Aorta (tissue), 5 donors: Measurements from ENCODE around the gene FANCL. TPM values are rescaled to one million over a fixed set of nuclear protein-coding genes. Genes with fewer than 3 reads are reported as not detected.
"Not testable (repeated sequence)": the region's sequence is repeated elsewhere in the genome, so short reads cannot be mapped to it uniquely, and the experiment has no call there.

Source experiments
- ATAC-seq: fragments of 200-7000 bp; cut with Tn5 transposase; one replicate; pipeline ENCODE4 v1.9.1; 2022; ENCODE audit warnings: moderate library complexity; ENCODE audit not compliant: low FRiP score
- DNase-seq, 2 donors: peaks; one replicate each; pipeline ENCODE4 v3.0.0-alpha.2; 2020
- H3K27ac ChIP-seq, 2 donors: one replicate each; pipeline ENCODE4 v1.5.1; 2013; ENCODE audit warnings: low read length in 2 of 2, mild to moderate bottlenecking in 2 of 2, moderate library complexity in 2 of 2, control low read depth in 1 of 2, inconsistent platforms in 1 of 2, low read depth in 1 of 2
- H3K27me3 ChIP-seq, 2 donors: one replicate each; pipeline ENCODE4 v1.6.1; 2013; ENCODE audit warnings: control low read depth in 1 of 2, low read length in 1 of 2, mild to moderate bottlenecking in 1 of 2, moderate library complexity in 1 of 2; ENCODE audit not compliant: insufficient read depth in 2 of 2, control insufficient read depth in 1 of 2
- H3K36me3 ChIP-seq, 2 donors: one replicate each; pipeline ENCODE4 v1.6.1; 2013; ENCODE audit warnings: control low read depth in 1 of 2, low read length in 1 of 2, mild to moderate bottlenecking in 1 of 2; ENCODE audit not compliant: insufficient read depth in 2 of 2, control insufficient read depth in 1 of 2
- H3K4me1 ChIP-seq, 2 donors: one replicate each; pipeline ENCODE4 v1.6.1; 2013; ENCODE audit warnings: low read length in 2 of 2, control low read depth in 1 of 2, mild to moderate bottlenecking in 1 of 2, moderate library complexity in 1 of 2; ENCODE audit not compliant: insufficient read depth in 2 of 2, control insufficient read depth in 1 of 2
- H3K4me3 ChIP-seq, 2 donors: one replicate each; pipeline ENCODE4 v1.5.1; 2013; ENCODE audit warnings: low read length in 2 of 2, control low read depth in 1 of 2, mild to moderate bottlenecking in 1 of 2
- H3K9me3 ChIP-seq: one replicate; pipeline ENCODE4 v1.6.1; 2013; ENCODE audit warnings: mild to moderate bottlenecking, low read length; ENCODE audit not compliant: control insufficient read depth
- WGBS, 2 donors: extraction: QIAGEN DNeasy Blood & Tissue Kit; methylation state at CpG; one replicate each; pipeline ENCODE4 v1.1.7; 2013; 5-methylcytosine and 5-hydroxymethylcytosine counted together
- intact Hi-C, 2 donors: fragments of 100-400 bp; cut with DNase I; formaldehyde crosslinking; loops; one replicate each; pipeline versions ENCODE4 v1.14.2 to v1.15.0; 2022
- polyA plus RNA-seq, 2 donors: library from polyadenylated mRNA; stranded (reverse); fragments of 200-250 nt; gene quantifications; one replicate each; pipeline ENCODE4 v1.2.3, GENCODE V29; 2013
- total RNA-seq, 2 donors: library from RNA; stranded (reverse); fragmentation: NEBNext Ultra II Directional; extraction: Animal tissue kit (Norgen Biotek cat#: 25700); gene quantifications; one replicate each; pipeline ENCODE4 v1.2.1, GENCODE V29; 2021
- donor health status: healthy with polysubstance abuse.
- donor health status: Bipolar disorder and iron deficiency.
- donor health status: DM: no; HTN: no; CAD: no.
- donor health status: DM: no; HTN: no; CAD: no.
- donor health status: DM: yes; HTN: yes; CAD: no.

Gene FANCL
- total and polyA plus RNA-seq, 4 donors = 8.3 to 28.6 (median 16.8) TPM

- Histone ChIP-seq H3K27ac (no peak overlapping the region), H3K9me3 (no peaks in the 10 kb centered on the region), H3K27me3 (no peaks in the 10 kb centered on the region), H3K36me3 (no peaks in the 10 kb centered on the region), H3K4me3 (no peak overlapping the region), H3K4me1 (no peaks in the 10 kb centered on the region)
- no peak for ATAC-seq
- intact Hi-C loops = no loop called here
- 96 to 100% methylated on average over 1 of the region's 1 CpG for WGBS, 2 donors
- no peak for DNase-seq
Measured at GRCh38 chr2:58195662-58196061, 45.5 kb downstream of the FANCL start.

GRCh38 chr2:58194458-58194857 is 46.7 kb downstream of the FANCL start:
- intact Hi-C loops = no loop called here
- 90 to 91% methylated on average over 2 of the region's 2 CpGs for WGBS, 2 donors
- Histone ChIP-seq H3K36me3 (no peaks in the 10 kb centered on the region), H3K4me1 (no peaks in the 10 kb centered on the region), H3K27ac (no peak overlapping the region), H3K4me3 (no peak overlapping the region), H3K27me3 (no peaks in the 10 kb centered on the region), H3K9me3 (no peaks in the 10 kb centered on the region)
- no peak for DNase-seq
- ATAC-seq = no peak

DNA sequence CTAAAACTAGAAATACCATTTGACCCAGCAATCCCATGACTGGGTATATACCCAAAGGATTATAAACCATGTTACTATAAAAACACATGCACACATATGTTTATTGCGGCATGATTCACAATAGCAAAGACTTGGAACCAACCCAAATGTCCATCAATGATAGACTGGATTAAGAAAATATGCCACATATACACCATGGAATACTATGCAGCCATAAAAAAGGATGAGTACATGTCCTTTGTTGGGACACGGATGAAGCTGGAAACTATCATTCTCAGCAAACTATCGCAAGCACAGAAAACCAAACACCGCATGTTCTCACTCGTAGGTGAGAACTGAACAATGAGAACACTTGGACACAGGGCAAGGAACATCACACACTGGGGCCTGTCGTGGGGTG is 54.1 kb downstream of the FANCL start:
- H3K27me3 ChIP-seq, intact Hi-C loops, H3K4me1 ChIP-seq, H3K27ac ChIP-seq, H3K9me3 ChIP-seq, ATAC-seq, H3K36me3 ChIP-seq, H3K4me3 ChIP-seq, DNase-seq: not testable (repeated sequence)
- WGBS, 2 donors = 97 to 98% methylated on average over 6 of the region's 6 CpGs

- Histone ChIP-seq H3K36me3 (no peaks in the 10 kb centered on the region), H3K9me3 (no peaks in the 10 kb centered on the region), H3K27ac (no peak overlapping the region), H3K27me3 (no peaks in the 10 kb centered on the region), H3K4me1 (no peaks in the 10 kb centered on the region), H3K4me3 (no peak overlapping the region)
- 81 to 83% methylated on average over 4 of the region's 4 CpGs for WGBS, 2 donors
- intact Hi-C loops = no loop called here
- no peak for DNase-seq
- no peak for ATAC-seq
Measured at GRCh38 chr2:58186501-58186900, 54.6 kb downstream of the FANCL start.

DNA sequence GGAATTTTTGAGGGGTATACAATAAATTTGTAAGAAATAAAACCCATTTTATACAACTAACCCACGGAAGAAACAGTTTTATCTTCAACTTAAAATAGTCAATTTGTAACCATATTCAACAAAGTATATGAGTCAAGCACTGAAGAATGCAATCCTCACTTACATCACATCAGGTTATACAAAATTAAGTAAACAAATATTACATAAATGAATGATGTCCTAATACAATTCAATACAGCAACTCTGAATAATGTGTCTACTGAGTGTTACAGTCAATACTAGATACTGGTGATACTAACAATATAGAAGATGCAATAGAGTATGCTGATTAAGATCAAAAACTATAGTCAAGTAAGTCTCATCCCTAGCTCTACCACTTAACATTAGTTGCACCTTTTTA is 58.6 kb downstream of the FANCL start:
- Histone ChIP-seq H3K36me3 (no peaks in the 10 kb centered on the region), H3K4me3 (no peak overlapping the region), H3K9me3 (no peaks in the 10 kb centered on the region), H3K27me3 (no peaks in the 10 kb centered on the region), H3K4me1 (no peaks in the 10 kb centered on the region), H3K27ac (no peak overlapping the region)
- no peak for DNase-seq
- no peak for ATAC-seq
- intact Hi-C loops = no loop called here
- 70 to 85% methylated on average over 1 of the region's 1 CpG for WGBS, 2 donors

DNA sequence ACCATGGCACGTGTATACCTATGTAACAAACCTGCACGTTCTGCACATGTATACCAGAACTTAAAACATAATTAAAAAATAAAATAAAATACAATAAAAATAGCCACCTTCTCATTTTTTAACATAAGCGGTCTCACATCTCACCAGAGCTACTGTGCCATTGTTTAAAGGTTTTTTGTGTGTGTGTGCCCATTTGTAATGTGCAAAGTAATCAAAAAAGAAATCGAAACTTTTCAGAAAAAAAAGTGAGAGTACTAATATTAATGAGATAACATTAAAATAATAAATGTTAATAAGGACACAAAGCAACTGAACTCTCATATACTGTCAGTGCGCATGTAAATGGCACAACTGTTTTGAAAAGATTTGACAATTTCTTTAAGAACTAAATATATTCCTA is 60.5 kb downstream of the FANCL start:
- no peak overlapping the region for H3K27ac ChIP-seq
- ATAC-seq = no peak
- no peaks in the 10 kb centered on the region for H3K36me3 ChIP-seq
- no peaks in the 10 kb centered on the region for H3K27me3 ChIP-seq
- DNase-seq = no peak
- intact Hi-C loops = no loop called here
- H3K9me3 ChIP-seq = no peaks in the 10 kb centered on the region
- H3K4me1 ChIP-seq = no peaks in the 10 kb centered on the region
- H3K4me3 ChIP-seq = no peak overlapping the region
- 97 to 99% methylated on average over 5 of the region's 5 CpGs for WGBS, 2 donors

GRCh38 chr2:58180175-58180574 is 61.0 kb downstream of the FANCL start:
- H3K4me1 ChIP-seq, intact Hi-C loops, H3K27me3 ChIP-seq, DNase-seq, H3K27ac ChIP-seq, H3K9me3 ChIP-seq, H3K36me3 ChIP-seq, ATAC-seq, H3K4me3 ChIP-seq: not testable (repeated sequence)
- 97 to 98% methylated on average over 3 of the region's 3 CpGs for WGBS, 2 donors

DNA sequence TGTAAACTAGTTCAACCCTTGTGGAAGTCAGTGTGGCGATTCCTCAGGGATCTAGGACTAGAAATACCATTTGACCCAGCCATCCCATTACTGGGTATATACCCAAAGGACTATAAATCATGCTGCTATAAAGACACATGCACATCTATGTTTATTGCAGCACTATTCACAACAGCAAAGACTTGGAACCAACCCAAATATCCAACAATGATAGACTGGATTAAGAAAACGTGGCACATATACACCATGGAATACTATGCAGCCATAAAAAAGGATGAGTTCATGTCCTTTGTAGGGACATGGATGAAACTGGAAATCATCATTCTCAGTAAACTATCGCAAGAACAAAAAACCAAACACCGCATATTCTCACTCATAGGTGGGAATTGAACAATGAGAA is 63.9 kb downstream of the FANCL start:
- H3K4me1 ChIP-seq, H3K27ac ChIP-seq, H3K27me3 ChIP-seq, H3K36me3 ChIP-seq, ATAC-seq, DNase-seq, H3K9me3 ChIP-seq, intact Hi-C loops, H3K4me3 ChIP-seq: not testable (repeated sequence)
- 87 to 92% methylated on average over 2 of the region's 4 CpGs for WGBS, 2 donors

GRCh38 chr2:58171831-58172230 is 69.3 kb downstream of the FANCL start:
- ATAC-seq, H3K9me3 ChIP-seq, H3K36me3 ChIP-seq, H3K4me3 ChIP-seq, intact Hi-C loops, H3K27me3 ChIP-seq, H3K27ac ChIP-seq, H3K4me1 ChIP-seq, DNase-seq: not testable (repeated sequence)
- WGBS, 2 donors = 92 to 95% methylated on average over 16 of the region's 16 CpGs
